Hindlimb muscle (tissue), 1 donor: ENCODE measurements around the gene SLC16A10. TPM values are rescaled to one million over a fixed set of nuclear protein-coding genes. Genes with fewer than 3 reads are reported as not detected.
"Not testable (repeated sequence)": the region's sequence is repeated elsewhere in the genome, so short reads cannot be mapped to it uniquely, and the experiment has no call there.

Source experiments
- DNase-seq: peaks from one replicate; pipeline ENCODE4 v3.0.0-alpha.2; 2013
- polyA plus RNA-seq: library from polyadenylated mRNA; unstranded; fragments of 120-200 nt; gene quantifications from one replicate; pipeline ENCODE4 v1.2.1, GENCODE V29; 2013; ENCODE audit not compliant: insufficient read length

Gene SLC16A10
- polyA plus RNA-seq, 1 donor: 7.6 TPM

- no peak for DNase-seq
Observed at GRCh38 chr6:111221804-111222203, 134.5 kb downstream of the SLC16A10 start.

DNA sequence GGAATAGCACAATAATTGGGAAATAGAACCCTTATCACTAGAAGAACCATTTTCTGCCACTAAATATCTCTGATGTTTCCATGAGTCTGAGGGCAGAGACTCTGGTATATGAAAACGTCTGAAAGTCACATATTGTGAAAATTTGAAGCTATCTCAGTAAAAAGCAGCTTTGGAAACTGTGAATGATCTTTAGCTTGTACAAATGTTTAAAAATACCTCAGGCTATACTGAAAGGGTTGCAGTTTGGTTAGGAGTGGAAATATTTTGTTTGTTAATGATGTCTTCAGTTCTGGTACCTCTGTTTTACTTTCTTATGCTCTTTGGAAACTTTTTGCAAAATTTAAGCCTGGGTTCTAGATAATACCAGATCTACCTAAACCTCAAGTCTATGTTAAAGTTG is 135.0 kb downstream of the SLC16A10 start:
- no peak for DNase-seq

- no peak for DNase-seq
Observed at GRCh38 chr6:111228094-111228493, 140.8 kb downstream of the SLC16A10 start.

- no peak for DNase-seq
Observed at GRCh38 chr6:111230351-111231089, 143.2 kb downstream of the SLC16A10 start.

- no peak for DNase-seq
Observed at GRCh38 chr6:111231090-111231459, 143.8 kb downstream of the SLC16A10 start.

DNA sequence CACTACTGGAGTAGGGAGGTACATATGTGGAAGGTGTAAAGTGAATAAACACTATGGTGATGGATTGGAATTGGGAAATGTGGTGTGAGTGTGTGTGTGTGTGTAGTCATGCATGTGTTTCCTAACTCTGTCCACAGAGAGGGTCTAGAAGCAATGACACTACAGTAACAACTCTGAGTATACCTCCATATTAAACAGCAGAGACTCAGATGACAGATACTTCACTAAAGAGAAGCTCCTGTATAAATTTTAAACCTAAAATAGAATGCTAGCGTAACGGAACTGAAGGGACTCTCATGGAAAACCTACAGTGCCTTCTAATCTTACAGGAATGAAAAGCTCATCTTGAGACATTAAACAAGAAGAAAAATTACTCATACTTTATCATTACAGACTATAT is 150.5 kb downstream of the SLC16A10 start:
- DNase-seq: no peak

- no peak for DNase-seq
Observed at GRCh38 chr6:111238464-111239119, 151.3 kb downstream of the SLC16A10 start.

DNA sequence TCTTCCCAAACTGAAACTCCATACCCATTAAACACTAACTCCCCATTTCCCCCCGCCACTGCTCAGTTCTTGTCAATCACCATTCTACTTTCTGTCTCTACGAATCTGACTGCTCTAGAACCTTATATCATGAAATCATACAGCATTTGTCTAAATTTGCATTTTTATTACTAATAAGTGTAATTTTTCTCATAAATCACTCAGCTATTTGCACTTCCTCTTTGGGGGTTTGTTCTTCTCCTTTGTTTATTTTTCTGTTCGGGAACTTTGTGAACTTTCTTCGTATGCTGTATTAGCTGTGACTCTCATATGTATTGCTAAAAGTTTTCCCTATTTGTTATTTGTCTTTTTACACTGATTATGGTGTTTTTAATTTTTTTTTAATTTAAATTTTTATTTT is 152.2 kb downstream of the SLC16A10 start:
- no peak for DNase-seq

- no peak for DNase-seq
Observed at GRCh38 chr6:111242452-111242851, 155.1 kb downstream of the SLC16A10 start.

DNA sequence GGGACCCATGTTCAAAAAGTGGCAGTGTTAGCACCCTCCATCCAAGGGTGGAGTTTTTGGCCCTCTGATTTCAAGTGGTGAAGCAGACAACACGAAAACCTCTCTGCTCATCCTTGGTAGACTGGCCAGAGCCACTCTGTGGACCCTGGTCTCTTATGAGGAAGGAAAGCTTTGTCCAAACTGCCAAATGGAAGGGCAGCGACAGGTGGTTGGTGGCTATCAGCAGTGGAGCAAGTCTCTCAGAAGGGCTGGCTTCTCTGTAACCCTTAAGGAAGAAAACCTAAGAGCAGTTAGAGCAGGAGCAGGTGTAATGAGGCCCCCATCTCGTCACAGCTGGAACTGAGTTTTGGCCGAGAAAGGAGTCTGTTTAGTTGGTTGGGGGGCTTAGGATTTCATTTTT is 155.8 kb downstream of the SLC16A10 start:
- DNase-seq: no peak

GRCh38 chr6:111248789-111249188 is 161.5 kb downstream of the SLC16A10 start:
- DNase-seq: no peak

DNA sequence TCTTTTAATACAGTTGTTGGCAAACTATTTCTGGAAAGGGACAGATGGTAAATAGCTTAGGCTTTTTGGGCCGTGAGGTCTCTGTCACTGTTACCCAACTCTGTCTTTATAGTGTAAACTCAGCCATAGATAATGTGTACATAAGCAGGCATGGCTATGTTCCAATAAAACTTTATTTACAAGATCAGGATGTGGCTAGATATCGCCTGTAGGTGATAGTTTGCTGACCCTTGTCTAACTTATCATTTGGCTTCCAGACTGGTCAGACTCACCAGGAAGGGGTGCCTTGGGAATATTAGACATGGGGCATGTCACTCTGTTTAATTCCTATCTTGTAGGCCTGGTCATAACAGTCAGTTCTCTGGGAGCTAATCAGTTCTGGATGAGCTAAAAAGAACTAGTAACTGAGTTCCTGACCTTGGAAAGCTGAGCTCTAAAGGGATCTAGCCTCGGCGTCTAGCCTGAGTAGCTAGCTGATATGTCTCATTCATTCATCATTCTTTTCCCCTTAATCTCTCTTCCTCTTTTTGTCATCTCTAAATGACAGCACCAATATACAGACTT is 163.6 kb downstream of the SLC16A10 start:
- no peak for DNase-seq

- no peak for DNase-seq
Observed at GRCh38 chr6:111252726-111253125, 165.4 kb downstream of the SLC16A10 start.

- DNase-seq: no peak
Observed at GRCh38 chr6:111254004-111254778, 166.9 kb downstream of the SLC16A10 start.

DNA sequence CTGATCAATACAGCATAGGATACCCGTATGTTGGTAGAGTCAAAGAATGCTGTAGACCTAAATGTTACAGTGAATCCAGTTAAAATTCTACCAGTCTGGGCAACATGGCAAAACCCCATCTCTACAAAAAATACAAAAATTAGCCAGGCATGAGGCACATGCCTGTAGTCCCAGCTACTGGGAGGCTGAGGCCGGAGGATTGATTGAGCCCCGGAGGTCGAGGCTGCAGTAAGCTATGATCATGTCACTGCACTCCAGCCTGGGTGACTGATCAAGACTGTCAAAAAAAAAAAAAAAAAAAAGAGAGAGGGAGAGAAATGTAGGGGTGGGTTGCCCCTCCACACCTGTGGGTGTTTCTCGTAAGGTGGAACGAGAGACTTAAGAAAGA is 167.5 kb downstream of the SLC16A10 start:
- no peak for DNase-seq

DNA sequence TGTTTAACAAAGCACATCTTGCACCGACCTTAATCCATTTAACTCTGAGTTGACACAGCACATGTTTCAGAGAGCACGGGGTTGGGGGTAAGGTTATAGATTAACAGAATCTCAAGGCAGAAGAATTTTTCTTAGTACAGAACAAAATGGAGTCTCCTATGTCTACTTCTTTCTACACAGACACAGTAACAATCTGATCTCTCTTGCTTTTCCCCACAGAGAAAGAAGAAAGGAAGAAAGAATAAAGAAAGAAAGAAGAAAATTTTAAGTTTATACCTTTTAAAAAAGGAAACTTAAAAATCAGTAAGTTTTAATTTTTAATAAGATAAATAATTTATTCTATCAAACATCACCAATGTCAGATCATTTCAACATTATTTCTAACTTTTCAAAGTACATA is 168.5 kb downstream of the SLC16A10 start:
- DNase-seq: not testable (repeated sequence)

DNA sequence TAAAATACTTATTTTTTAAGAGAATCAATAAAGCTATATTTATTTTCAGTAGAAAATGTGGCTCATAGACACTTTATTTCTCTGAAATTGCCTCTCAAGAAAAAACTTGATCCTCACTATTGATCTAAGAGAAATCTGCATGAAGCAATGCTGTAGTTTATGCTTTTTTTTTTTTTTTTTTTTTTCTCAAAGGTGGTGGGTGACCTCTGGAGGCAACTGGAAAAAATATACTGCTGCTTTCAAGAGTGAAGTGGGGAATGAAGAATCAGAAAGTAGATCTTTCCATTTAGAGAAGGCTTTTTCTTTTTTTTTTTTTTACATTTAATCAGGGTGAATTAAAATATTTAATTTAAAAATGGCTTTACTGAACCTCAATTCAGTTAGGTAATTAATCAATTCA is 169.3 kb downstream of the SLC16A10 start:
- no peak for DNase-seq

- DNase-seq: no peak
Observed at GRCh38 chr6:111258010-111258409, 170.7 kb downstream of the SLC16A10 start.

GRCh38 chr6:111258615-111259088 is 171.3 kb downstream of the SLC16A10 start:
- DNase-seq: no peak

DNA sequence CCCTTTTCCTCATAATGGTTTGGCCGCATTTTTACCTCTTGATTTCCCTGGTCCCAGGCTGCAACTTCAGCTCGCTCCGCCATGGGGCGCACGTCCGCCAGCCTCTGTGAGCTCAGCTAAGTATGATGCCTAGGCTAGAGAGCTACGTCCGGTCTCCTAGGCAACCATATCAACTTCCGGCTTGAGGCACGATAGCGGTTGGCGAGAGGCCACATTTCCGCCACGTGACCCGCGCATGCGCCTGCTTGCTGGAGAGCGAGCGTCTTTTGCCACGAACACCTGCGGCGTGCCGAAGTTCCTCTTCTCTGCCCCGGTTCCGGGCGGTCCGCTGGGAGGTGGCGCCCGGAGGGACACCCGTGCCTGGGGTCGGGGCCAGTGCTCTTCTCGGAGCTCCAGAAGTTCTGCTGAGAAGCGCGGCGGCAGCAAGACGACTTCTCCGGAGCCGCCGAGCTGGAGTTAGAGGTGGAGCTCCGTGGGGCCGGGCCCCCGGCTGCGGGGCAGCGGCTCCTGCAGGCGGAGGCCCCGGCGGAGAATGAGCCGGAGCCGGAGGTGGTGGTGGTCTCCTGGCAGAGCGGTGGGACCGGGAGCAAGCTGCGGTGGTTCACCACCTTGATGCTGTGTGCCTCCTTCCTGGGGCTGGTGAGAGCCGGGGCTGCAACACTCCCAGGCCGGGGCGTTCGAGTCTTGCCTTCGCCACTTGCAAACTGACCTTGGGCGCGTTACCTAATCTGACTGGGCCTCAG is 172.0 kb downstream of the SLC16A10 start:
- peak; percentile 100 for DNase-seq

DNA sequence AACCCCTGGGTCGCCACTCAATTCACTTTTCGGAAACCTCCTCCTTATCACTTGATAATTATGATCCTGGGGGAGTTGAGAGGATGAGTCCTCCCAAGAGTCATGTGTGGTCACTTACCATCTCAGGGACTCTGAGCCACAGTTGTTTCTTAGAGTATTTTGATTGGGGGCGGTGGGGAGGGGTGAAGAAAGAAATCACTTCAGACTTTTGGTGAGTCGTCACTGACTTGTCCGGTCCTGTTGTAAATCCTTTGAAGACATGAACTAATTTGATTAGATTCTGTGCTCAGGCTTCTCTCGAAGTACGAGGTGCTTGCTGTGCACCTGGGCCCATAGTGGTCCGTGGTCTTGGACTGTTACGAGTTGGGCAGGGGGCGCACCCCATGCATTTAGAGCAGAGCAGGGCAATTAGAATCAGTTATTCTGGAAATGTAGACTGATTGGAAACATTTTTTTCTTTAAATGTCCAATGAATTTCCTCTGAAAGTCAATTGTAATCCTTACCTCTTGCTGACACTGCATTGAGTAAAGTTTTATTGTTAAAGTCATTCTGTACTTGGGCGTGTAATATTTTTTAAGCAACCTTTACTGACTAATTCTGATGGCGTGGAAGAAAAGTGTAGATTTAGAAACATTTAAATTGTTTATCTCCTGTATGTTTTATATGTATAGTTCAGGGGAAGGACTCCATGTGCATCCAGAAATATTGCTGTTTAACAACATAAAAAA is 173.4 kb downstream of the SLC16A10 start:
- DNase-seq: no peak

DNA sequence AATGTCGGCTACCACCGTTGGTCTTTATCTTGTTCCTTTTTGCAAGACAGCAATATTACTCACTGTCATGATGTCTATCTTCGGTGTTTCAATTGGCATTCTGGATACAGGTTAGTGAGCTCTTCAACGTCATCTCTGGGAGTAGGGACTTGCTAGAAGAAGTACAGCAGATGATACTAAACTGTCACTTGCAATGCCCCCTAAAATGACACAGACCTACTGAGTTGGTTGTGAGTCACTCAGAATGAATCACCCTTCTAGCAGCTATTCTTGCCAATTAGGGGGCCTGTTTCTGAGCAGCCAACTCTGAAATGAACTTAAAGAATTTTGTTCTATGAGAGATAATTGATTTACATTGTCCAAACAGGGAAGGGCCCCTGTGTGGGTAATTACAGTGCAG is 176.5 kb downstream of the SLC16A10 start:
- no peak for DNase-seq
